Mononuclear cell (primary cell): ENCODE results near the gene C1orf87. TPM values are rescaled to one million over a fixed set of nuclear protein-coding genes. Genes with fewer than 3 reads are reported as not detected.

Source experiments
- H3K27me3 ChIP-seq: 2 replicates; pipeline ENCODE4 v1.6.0; 2011; ENCODE audit warnings: low read length, control low read depth; ENCODE audit not compliant: insufficient read depth
- H3K4me1 ChIP-seq: 2 replicates; pipeline ENCODE4 v1.5.1; 2011; ENCODE audit warnings: mild to moderate bottlenecking, low read length, control low read depth; ENCODE audit not compliant: insufficient read depth
- H3K4me3 ChIP-seq: 2 replicates; pipeline ENCODE4 v1.5.1; 2011; ENCODE audit warnings: mild to moderate bottlenecking, low read length, moderate library complexity
- H3K9me3 ChIP-seq: 2 replicates; pipeline ENCODE4 v1.5.1; 2011; ENCODE audit warnings: low read depth, mild to moderate bottlenecking, control low read depth, low read length
- total RNA-seq: library from RNA; depleted of rRNA; stranded (reverse); fragments of >200 nt; gene quantifications from one replicate; pipeline ENCODE4 v1.2.3, GENCODE V29; 2012

Gene C1orf87
- total RNA-seq, 1 donor = not detected

GRCh38 chr1:60036856-60037460 lies 36.6 kb downstream of the C1orf87 start:
- Histone ChIP-seq H3K4me1 (no peaks in the 10 kb centered on the region), H3K9me3 (no peaks in the 10 kb centered on the region), H3K27me3 (no peaks in the 10 kb centered on the region), H3K4me3 (no peak overlapping the region)

GRCh38 chr1:60035921-60036320 lies 37.6 kb downstream of the C1orf87 start:
- Histone ChIP-seq H3K9me3 (no peaks in the 10 kb centered on the region), H3K4me1 (no peaks in the 10 kb centered on the region), H3K4me3 (no peak overlapping the region), H3K27me3 (no peaks in the 10 kb centered on the region)

- no peaks in the 10 kb centered on the region for H3K27me3 ChIP-seq
- H3K4me1 ChIP-seq = no peaks in the 10 kb centered on the region
Measured at GRCh38 chr1:60034999-60035398, 38.6 kb downstream of the C1orf87 start.

GRCh38 chr1:60033066-60033465 lies 40.5 kb downstream of the C1orf87 start:
- Histone ChIP-seq H3K9me3 (no peaks in the 10 kb centered on the region), H3K27me3 (no peaks in the 10 kb centered on the region), H3K4me1 (no peaks in the 10 kb centered on the region), H3K4me3 (no peak overlapping the region)

More at GRCh38 chr1:60034999-60035398, 38.6 kb downstream of the C1orf87 start:
- no peak overlapping the region for H3K4me3 ChIP-seq
- H3K9me3 ChIP-seq = no peaks in the 10 kb centered on the region

GRCh38 chr1:60031146-60031545 lies 42.4 kb downstream of the C1orf87 start:
- Histone ChIP-seq H3K4me3 (no peak overlapping the region), H3K27me3 (no peaks in the 10 kb centered on the region), H3K4me1 (no peaks in the 10 kb centered on the region), H3K9me3 (no peaks in the 10 kb centered on the region)

- Histone ChIP-seq H3K4me3 (no peak overlapping the region), H3K9me3 (no peaks in the 10 kb centered on the region), H3K4me1 (no peaks in the 10 kb centered on the region), H3K27me3 (no peaks in the 10 kb centered on the region)
Measured at GRCh38 chr1:60025552-60025951, 48.0 kb downstream of the C1orf87 start.

- no peaks in the 10 kb centered on the region for H3K4me1 ChIP-seq
- H3K27me3 ChIP-seq = no peaks in the 10 kb centered on the region
- H3K4me3 ChIP-seq = no peak overlapping the region
- H3K9me3 ChIP-seq = no peaks in the 10 kb centered on the region
Measured at GRCh38 chr1:60017508-60018205, 55.9 kb downstream of the C1orf87 start.

- no peaks in the 10 kb centered on the region for H3K27me3 ChIP-seq
- no peak overlapping the region for H3K4me3 ChIP-seq
- no peaks in the 10 kb centered on the region for H3K4me1 ChIP-seq
- no peaks in the 10 kb centered on the region for H3K9me3 ChIP-seq
Measured at GRCh38 chr1:60010690-60011089, 62.9 kb downstream of the C1orf87 start.

GRCh38 chr1:60008500-60008899 lies 65.1 kb downstream of the C1orf87 start:
- Histone ChIP-seq H3K4me1 (no peaks in the 10 kb centered on the region), H3K27me3 (no peaks in the 10 kb centered on the region), H3K4me3 (no peak overlapping the region), H3K9me3 (no peaks in the 10 kb centered on the region)

GRCh38 chr1:60000625-60001024 lies 72.9 kb downstream of the C1orf87 start:
- Histone ChIP-seq H3K27me3 (no peaks in the 10 kb centered on the region), H3K4me1 (no peaks in the 10 kb centered on the region), H3K9me3 (no peaks in the 10 kb centered on the region), H3K4me3 (no peak overlapping the region)

- H3K4me1 ChIP-seq = no peaks in the 10 kb centered on the region
- no peaks in the 10 kb centered on the region for H3K27me3 ChIP-seq
- no peaks in the 10 kb centered on the region for H3K9me3 ChIP-seq
- H3K4me3 ChIP-seq = no peak overlapping the region
Measured at GRCh38 chr1:59999746-60000145, 73.8 kb downstream of the C1orf87 start.

- no peak overlapping the region for H3K4me3 ChIP-seq
- H3K9me3 ChIP-seq = no peaks in the 10 kb centered on the region
- H3K27me3 ChIP-seq = no peaks in the 10 kb centered on the region
- H3K4me1 ChIP-seq = no peaks in the 10 kb centered on the region
Measured at GRCh38 chr1:59999006-59999405, 74.6 kb downstream of the C1orf87 start.

GRCh38 chr1:59997479-59998115 lies 76.0 kb downstream of the C1orf87 start:
- H3K9me3 ChIP-seq = no peaks in the 10 kb centered on the region
- no peak overlapping the region for H3K4me3 ChIP-seq
- H3K27me3 ChIP-seq = no peaks in the 10 kb centered on the region
- H3K4me1 ChIP-seq = no peaks in the 10 kb centered on the region

- H3K27me3 ChIP-seq = no peaks in the 10 kb centered on the region
- H3K9me3 ChIP-seq = no peaks in the 10 kb centered on the region
- H3K4me3 ChIP-seq = no peak overlapping the region
- H3K4me1 ChIP-seq = no peaks in the 10 kb centered on the region
Measured at GRCh38 chr1:59994302-59995198, 79.0 kb downstream of the C1orf87 start.
